C4-2B (cell line): ENCODE data around the gene CDKAL1.

ENCODE experiments used
- ZFX ChIP-seq: fragments of 450-650 bp; IDR thresholded peaks from 2 replicates; pipeline ENCODE4 v1.6.1; 2017
- TF ChIP-seq, protein P1 (sequence below): fragments of 450-650 bp; conservative IDR thresholded peaks from 2 replicates; pipeline ENCODE4 v1.5.1; 2017; ENCODE audit warnings: mild to moderate bottlenecking

DNA sequence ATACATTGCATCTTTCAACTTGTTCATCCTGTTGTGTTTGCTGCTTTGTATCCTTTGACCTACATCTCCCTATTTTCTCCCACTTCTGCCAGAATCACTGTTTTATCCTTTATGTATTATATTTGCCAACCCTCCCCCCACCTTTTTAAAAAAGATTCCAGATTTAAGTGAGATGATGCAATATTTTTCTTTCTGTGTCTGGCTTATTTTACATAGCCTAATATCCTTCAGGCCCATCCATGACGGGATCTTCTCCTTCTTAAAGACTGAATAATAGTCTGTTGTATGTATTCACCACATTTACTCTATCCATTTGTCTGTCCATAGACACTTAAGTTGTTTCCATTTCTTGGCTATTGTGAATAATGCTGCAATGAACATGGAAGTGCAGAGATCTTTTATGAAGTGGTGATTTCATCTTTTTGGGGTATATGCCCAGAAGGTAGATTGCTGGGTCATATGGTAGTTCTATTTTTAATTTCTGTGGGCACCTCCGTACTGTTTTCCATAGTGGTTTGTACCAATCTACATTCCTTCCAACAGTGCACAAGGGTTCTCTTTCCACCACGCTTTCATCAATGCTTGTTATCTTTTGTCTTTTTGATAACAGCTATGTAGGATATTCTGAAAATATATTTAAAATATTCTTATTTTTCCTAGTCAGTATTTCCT is 181.0 kb downstream of the CDKAL1 start:
- TF ChIP-seq, protein P1, sequence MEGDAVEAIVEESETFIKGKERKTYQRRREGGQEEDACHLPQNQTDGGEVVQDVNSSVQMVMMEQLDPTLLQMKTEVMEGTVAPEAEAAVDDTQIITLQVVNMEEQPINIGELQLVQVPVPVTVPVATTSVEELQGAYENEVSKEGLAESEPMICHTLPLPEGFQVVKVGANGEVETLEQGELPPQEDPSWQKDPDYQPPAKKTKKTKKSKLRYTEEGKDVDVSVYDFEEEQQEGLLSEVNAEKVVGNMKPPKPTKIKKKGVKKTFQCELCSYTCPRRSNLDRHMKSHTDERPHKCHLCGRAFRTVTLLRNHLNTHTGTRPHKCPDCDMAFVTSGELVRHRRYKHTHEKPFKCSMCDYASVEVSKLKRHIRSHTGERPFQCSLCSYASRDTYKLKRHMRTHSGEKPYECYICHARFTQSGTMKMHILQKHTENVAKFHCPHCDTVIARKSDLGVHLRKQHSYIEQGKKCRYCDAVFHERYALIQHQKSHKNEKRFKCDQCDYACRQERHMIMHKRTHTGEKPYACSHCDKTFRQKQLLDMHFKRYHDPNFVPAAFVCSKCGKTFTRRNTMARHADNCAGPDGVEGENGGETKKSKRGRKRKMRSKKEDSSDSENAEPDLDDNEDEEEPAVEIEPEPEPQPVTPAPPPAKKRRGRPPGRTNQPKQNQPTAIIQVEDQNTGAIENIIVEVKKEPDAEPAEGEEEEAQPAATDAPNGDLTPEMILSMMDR = no peak
- no peak for TF ChIP-seq ZFX
